HG02623 (cell line): Measurements from ENCODE around the gene HSD3B1.

Source experiments
- ATAC-seq: cut with Tn5 transposase; IDR thresholded peaks from one replicate; pipeline ENCODE4 v1.9.1; 2021; ENCODE audit warnings: moderate library complexity; ENCODE audit not compliant: unreplicated experiment

The HSD3B1 gene

DNA sequence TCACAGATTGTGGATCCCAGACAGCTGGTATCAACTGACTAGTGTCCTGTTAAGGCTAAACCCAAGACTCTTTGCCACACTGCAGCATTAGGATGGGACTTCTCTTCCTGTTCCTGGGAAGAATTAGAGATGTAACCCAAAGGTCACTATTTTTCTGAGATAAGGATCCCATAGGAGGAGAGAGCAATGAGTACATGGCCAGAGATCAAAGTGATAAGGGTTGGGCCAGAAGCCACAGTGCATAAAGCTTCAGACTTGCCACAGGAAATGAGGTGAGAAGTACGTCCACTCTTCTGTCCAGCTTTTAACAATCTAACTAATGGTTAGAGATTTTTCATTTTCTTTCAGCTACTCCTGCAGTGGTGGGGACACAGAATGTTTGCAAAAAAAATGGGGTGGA, at the start of gene HSD3B1:
Gene HSD3B1 (plus strand): TSS at position 270 of the 400 bp plus-strand sequence. CDS start 267 bp downstream, outside the sequence.
- ATAC-seq = no peak

DNA sequence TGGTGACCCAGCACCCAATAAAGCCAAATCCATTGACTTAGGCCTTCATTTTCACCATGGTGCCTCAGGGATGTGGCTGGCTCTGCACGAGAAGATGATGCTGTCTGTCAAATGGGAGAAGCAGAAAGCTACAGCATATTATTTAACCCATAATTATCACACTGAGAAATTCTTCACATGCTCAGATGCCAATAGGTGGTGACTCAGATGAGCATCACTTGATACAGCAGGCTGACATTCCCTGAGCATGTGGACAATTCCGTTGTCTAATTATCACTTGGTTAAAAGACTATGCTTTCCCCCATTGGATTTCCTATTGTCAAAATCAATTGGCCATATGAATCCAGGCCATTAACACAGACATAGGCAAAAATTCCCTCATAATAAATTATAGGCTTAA, 44.0 kb upstream of the HSD3B1 start:
- ATAC-seq = no peak

DNA sequence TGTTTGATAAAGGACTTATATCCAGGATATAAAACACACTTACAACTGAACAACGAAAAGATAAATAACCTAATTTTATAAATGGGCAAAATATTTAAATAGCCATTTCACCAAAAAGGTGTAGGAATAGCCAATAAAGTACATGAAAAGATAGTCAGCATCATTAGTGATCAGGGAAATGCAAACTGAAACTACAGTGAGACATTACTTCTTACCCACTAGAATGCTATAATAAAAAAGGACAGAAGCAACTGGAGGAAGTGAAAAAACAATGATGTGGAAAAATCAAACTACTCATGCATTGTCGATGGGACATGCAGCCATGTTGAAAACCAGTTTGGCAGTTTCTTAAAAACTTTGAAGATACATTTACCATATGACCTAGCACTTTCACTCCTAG, 43.4 kb upstream of the HSD3B1 start:
- ATAC-seq = no peak

GRCh38 chr1:119466445-119466844, 40.6 kb upstream of the HSD3B1 start:
- no peak for ATAC-seq

- no peak for ATAC-seq
Measured at GRCh38 chr1:119467219-119467618, 39.8 kb upstream of the HSD3B1 start.

GRCh38 chr1:119467857-119468668, 38.9 kb upstream of the HSD3B1 start:
- no peak for ATAC-seq

GRCh38 chr1:119469741-119470140, 37.3 kb upstream of the HSD3B1 start:
- ATAC-seq = no peak

DNA sequence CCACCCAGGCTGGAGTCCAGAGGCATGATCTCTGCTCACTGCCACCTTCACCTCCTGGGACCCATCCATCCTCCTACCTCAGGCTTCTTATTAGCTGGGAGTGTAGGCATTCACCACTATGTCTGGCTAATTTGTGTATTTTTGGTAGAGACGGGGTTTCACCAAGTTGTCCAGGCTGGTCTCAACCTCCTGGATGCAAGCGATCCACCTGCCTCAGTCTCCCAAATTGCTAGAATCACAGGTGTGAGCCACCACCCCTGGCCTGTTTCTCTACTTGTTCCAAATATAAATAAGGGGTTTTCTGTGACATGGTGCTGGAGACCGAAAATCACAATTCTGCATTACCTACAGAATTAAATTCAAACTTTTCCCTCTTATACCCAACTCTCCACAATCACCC, 36.6 kb upstream of the HSD3B1 start:
- ATAC-seq = no peak

DNA sequence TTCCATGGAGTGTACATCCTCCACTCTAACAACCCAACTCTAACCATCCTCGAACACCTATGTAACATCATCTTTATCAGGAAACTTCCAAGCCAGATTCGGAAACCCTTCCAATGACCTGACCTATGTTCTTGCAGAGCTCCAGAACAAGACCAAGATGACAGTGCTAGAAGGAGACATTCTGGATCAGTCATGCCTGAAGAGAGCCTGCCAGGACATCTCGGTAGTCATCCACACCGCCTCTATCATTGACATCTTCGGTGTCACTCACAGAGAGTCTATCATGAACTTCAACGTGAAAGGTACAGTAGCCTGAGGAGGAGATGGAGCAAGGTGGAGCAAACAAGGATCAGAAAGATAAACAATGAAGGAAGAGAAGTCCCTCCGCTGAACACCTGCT, 36.1 kb upstream of the HSD3B1 start:
- ATAC-seq = no peak

DNA sequence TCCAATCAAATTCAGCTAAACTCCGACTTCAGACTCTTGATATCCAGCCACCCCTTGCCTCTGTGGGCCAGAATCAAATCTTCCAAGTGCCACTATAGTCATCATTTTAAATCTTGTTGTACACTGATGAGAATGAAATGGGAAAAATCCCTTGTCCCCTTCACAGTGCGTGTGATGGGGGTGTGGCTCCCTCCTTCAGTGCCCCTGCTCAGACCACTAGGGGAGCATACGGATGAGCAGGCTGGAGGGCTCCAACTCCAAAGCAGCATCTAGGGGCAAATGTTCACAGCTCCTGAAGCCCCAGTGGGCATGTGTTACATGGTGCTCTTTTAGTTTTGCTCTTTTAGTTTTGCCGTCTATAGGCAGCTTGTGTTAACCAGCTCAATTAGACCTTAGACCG, 35.4 kb upstream of the HSD3B1 start:
- no peak for ATAC-seq

DNA sequence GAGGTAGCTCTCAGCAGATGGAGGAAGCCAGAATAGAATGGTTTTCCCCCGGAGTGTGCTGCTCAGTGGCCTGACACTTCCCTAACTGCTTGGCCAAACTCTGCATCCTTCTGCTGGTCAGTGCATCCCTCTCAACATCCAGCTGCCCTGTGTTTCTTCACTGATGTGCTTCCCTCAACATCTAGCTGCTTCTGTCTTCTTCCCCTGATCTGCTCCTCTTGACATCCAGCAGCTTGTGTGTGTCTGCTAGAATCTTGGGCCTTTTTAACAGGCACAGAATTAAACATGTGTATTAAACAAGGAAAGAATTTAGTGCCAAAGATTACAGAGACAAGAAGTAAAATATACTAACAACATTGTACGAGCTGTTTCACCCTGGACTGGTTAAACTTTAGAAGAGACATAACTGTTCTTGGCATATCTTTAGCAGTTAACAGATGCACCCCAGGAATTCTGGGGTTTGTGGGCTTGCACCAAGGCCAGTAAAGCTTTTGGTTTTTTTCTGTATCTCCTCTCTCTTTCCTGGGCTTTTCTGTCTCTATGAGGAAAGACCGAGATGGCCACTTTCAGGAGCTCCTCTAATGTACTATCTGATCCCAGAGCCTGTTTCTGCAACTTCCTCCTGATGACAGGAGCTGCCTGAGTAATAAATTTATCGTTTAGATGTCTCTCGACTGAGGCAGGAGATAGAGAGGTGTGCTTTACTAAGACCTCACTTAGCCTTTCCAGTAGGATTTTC, 34.8 kb upstream of the HSD3B1 start:
- ATAC-seq = no peak

DNA sequence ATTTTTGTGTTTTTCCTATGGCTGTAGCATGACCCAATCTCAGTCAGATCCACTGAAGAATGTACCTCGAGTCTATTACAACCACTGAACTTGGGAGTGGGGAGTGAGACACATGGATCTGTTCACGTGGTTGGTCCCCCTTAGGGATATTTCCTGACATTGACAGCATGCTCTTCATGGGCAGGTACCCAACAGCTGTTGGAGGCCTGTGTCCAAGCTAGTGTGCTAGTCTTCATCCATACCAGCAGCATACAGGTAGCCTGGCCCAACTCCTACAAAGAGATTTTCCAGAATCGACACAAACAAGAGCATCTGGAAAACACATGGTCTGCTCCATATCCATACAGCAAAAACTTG, 34.2 kb upstream of the HSD3B1 start:
- no peak for ATAC-seq

DNA sequence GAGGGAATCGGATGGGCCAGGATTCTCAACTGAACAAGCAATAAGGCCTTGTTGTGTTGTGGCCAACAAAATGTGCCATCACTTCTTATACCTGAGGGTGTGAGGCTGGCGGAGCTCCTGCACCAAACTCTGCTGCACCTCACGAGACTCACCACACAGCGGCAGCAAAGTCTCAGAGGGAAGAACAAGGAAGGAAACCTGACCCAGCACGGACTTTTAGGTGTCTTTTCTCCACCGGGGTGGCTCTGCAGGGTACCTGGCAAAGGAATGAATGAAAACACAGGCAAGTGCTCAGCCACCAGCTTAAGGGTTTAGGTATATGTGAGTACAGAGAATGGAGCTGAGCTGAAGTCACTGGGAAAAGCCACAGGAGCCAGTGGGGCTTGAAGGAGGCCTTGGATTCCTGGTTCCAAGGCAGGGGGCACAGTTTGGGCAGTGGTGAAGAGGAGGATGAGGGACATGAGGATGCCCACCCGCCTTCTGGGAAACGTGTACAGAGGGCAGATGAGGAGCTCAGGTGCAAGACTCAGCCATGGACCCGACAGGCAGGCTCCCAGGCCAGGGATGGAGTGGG, 31.1 kb upstream of the HSD3B1 start:
- no peak for ATAC-seq

DNA sequence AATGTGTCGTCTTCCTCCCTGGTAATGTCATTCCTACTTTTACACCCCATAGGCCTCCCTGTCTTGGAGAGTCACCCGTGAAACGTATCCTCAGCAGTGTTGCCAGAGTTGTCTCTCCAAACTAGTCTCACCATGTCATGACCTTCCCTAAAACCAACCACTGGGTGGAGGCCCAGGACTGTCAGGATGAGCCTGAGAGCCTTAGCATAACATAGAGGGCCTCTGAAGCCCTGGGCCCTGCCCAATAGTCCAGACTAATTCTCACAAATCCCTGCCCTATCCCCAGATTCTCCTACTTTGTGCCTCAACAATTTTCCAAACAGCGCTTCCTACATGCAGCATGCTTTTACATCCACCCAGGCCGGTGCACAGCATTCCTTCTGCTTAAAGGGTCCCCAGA, 29.3 kb upstream of the HSD3B1 start:
- ATAC-seq = no peak

- no peak for ATAC-seq
Measured at GRCh38 chr1:119480175-119480574, 26.8 kb upstream of the HSD3B1 start.

GRCh38 chr1:119481951-119482350, 25.1 kb upstream of the HSD3B1 start:
- no peak for ATAC-seq

DNA sequence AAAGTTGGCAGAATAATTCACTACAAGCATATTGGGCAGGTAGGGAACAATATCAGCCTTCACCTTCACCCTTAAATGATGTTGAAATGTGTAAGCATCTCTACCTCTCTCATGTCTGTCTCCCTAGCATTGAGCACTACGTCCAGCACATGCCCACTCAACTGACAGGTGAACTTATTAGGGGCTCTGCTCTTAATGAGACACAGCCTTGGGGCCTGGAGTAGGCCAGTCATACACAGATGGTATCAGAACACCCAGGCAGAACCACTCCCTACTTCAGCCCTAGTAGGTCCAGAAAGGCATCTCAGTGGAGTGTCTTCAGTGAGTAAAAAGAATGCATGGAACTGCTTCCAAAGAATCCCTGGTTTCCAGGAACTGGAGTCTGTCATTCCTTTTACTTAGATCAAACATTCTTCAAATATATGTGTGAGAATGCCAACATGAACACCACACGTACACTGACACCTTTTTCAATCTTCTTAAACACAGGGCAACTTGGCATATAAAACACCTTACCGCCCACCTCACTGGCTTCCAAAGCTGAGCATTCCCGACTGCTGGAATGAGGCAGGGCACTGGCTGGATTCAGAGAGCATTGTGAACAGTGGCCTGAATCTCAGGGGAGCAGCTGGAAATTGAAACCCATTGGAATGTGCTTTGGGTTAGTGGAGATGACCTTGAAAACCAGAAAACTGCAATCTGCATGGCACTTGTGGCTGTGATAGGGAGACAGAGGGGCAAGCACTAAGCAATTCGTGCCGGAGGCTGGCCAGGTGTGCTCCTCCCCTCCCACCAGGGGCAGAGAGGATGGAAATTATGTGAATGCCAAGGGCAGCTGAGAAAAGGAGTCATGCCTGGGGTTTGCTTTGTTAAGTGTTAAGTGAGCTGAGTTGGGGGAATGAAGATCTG, 24.2 kb upstream of the HSD3B1 start:
- no peak for ATAC-seq

DNA sequence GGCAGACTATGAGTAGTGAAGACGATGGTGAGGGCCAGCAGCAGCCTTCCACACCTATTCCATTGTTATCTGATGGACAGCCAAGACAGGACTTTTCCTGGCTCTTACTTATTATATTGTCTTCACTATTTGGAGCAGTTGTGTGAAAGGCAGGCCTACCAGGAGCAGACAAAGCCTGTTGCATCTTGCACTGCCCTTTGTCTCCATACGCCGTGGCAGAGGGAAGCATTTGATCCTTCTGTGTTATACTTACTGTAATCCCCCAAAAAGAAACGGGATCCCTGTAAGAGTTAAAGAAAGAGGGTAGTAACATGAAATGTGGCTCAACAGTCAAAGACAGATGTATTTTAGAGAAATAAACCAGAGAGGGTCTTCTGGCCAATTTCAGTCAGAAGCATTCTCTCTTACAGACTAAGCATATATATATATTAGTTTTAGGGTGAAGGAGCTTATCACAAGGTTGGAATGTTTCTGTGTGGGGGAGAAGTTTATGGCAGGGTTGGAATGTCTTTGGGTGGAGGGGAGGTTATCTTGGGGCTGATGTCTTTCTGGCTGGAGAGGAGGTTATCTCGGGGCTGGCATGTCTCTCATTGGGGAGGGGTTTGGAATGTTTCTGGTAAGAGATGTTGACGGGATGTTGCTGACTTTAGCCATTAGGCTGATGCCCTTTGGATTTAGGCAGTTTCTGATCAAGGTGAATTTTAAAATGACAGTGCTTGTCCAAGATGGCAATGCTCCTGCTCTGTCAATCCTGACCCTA, 23.4 kb upstream of the HSD3B1 start:
- ATAC-seq = no peak

GRCh38 chr1:119485201-119485600, 21.8 kb upstream of the HSD3B1 start:
- no peak for ATAC-seq

DNA sequence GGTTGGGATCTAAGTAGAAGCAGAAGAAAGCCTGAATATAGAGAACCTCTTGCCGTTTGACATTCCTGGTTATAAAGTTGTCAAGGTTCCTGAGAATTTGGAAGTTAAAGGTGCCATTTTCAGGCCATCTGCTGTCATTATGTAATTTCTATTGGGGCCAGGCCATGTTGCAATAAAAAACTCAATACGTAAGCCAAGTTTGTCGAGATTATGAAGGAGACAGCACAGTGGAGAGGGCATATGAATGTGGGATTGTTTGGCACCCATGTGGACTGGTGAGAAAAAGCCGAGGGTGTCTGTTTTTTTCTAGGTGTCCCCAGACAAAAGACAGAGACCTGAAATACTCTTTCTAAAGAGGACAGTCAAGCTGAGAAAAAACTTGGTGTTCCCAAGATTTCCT, 18.8 kb upstream of the HSD3B1 start:
- ATAC-seq = no peak
